ENCODE results near the gene MPRIP. TPM values are rescaled to one million over a fixed set of nuclear protein-coding genes. Genes with fewer than 3 reads are reported as not detected.

The MPRIP gene
- polyA plus RNA-seq, 1 of the 3 experiments (the other 2 are of a cell fraction) = 64.4 TPM

- no peak for TF ChIP-seq EP300 (IDR thresholded peaks at IDR 0.05; ENCODE audit: borderline replicate concordance in 1 of 2, low read depth in 1 of 2, low read length in 1 of 2)
- no peak for TF ChIP-seq TEAD4 (IDR thresholded peaks at IDR 0.05; ENCODE audit: borderline replicate concordance, insufficient read depth)
- no peak for TF ChIP-seq MXI1 (IDR thresholded peaks at IDR 0.05; ENCODE audit: low read depth, low read length)
- TF ChIP-seq GATA2 (CRISPR knock-in tag; IDR thresholded peaks at IDR 0.05) = no peak
- Histone ChIP-seq H3K4me3 (ENCODE audit: low read depth in 2 of 2, low read length in 1 of 2) (no peak overlapping the region), H3K9me2 (no peaks in the 10 kb centered on the region), H3K27ac (ENCODE audit: low read depth in 2 of 2, low read length in 1 of 2) (peak overlapping the region in 1 of 2 experiments; percentile 96; a peak in 2 of 4 replicates), H2AFZ (ENCODE audit: low read depth) (no peak overlapping the region), H4K20me1 (ENCODE audit: insufficient read depth) (no peaks in the 10 kb centered on the region), H3K9ac (no peak overlapping the region), H3K4me1 (ENCODE audit: control insufficient read depth in 1 of 2, insufficient read depth in 2 of 2, low read depth in 1 of 2, low read length in 1 of 2) (peaks cover 9 to 60% of the 10 kb centered on the region in 2 experiments; a peak in 3 of 4 replicates), H3F3A (replicated peaks; ENCODE audit: insufficient read depth) (no peaks in the 10 kb centered on the region), H3K4me2 (no peak overlapping the region), H3K36me3 (replicated peaks in 1 of 2; ENCODE audit: control insufficient read depth in 1 of 2, insufficient read depth in 2 of 2, low read length in 1 of 2) (no peaks in the 10 kb centered on the region), H3K27me3 (ENCODE audit: insufficient read depth) (no peaks in the 10 kb centered on the region), H3K79me2 (ENCODE audit: insufficient read depth) (no peaks in the 10 kb centered on the region), H3K9me3 (no peaks in the 10 kb centered on the region)
- CTCF ChIA-PET = interaction anchor here (1.0 kb wide), 1 partner anchor 13 kb away, joined by 3 read pairs; no protein-coding TSS in a partner anchor
- DNase-seq = peak; percentile 40
- POLR2A ChIA-PET = no interaction called here
- 90% methylated on average over 9 of the region's 9 CpGs for WGBS (ENCODE audit: low lambda C conversion rate)
These were observed 12.3 kb upstream of the MPRIP start for GRCh38 chr17:17029938-17030337.

- H3K27ac ChIP-seq (ENCODE audit: low read depth in 2 of 2, low read length in 1 of 2) = peak overlapping the region in 1 of 2 experiments; percentile 96; a peak in 2 of 4 replicates
- no peaks in the 10 kb centered on the region for H3K9me2 ChIP-seq
- ChIA-PET POLR2A (no interaction called here), CTCF (no interaction called here)
- no peaks in the 10 kb centered on the region for H3K27me3 ChIP-seq (ENCODE audit: insufficient read depth)
- H2AFZ ChIP-seq (ENCODE audit: low read depth) = no peak overlapping the region
- no peak overlapping the region for H3K9ac ChIP-seq
- H3K4me2 ChIP-seq = no peak overlapping the region
- H3K4me1 ChIP-seq (ENCODE audit: control insufficient read depth in 1 of 2, insufficient read depth in 2 of 2, low read depth in 1 of 2, low read length in 1 of 2) = peaks cover 9 to 56% of the 10 kb centered on the region in 2 experiments; a peak in 3 of 4 replicates
- H3K9me3 ChIP-seq = no peaks in the 10 kb centered on the region
- H3K79me2 ChIP-seq (ENCODE audit: insufficient read depth) = no peaks in the 10 kb centered on the region
- H3K36me3 ChIP-seq (replicated peaks in 1 of 2; ENCODE audit: control insufficient read depth in 1 of 2, insufficient read depth in 2 of 2, low read length in 1 of 2) = no peaks in the 10 kb centered on the region
- no peaks in the 10 kb centered on the region for H3F3A ChIP-seq (replicated peaks; ENCODE audit: insufficient read depth)
- no peaks in the 10 kb centered on the region for H4K20me1 ChIP-seq (ENCODE audit: insufficient read depth)
- TF ChIP-seq PBX3 (IDR thresholded peaks at IDR 0.05) (no peak), NRF1 (IDR thresholded peaks at IDR 0.05; ENCODE audit: low read depth, low read length) (no peak), SMC3 (IDR thresholded peaks at IDR 0.05; ENCODE audit: low read depth, low read length) (no peak), FOXM1 (IDR thresholded peaks at IDR 0.05; ENCODE audit: low read depth) (no peak), MXI1 (IDR thresholded peaks at IDR 0.05; ENCODE audit: low read depth, low read length) (no peak), GATA2 (CRISPR knock-in tag; IDR thresholded peaks at IDR 0.05) (no peak), USF2 (IDR thresholded peaks at IDR 0.05; ENCODE audit: borderline replicate concordance, low read depth, low read length) (no peak), CHD2 (IDR thresholded peaks at IDR 0.05; ENCODE audit: low read length, partially characterized antibody) (no peak), RAD21 (IDR thresholded peaks at IDR 0.05; ENCODE audit: low read length) (no peak)
- WGBS (ENCODE audit: low lambda C conversion rate) = 80% methylated on average over 10 of the region's 12 CpGs
- no peak overlapping the region for H3K4me3 ChIP-seq (ENCODE audit: low read depth in 2 of 2, low read length in 1 of 2)
- peak; percentile 75 for DNase-seq
These were observed 11.6 kb upstream of the MPRIP start for GRCh38 chr17:17030515-17031211.
